Measurements from ENCODE around the gene PTPRD. TPM values are rescaled to one million over a fixed set of nuclear protein-coding genes. Genes with fewer than 3 reads are reported as not detected.

PTPRD gene
- total and polyA plus RNA-seq, 7 experiments from 2014 or later, result 0.71 TPM; not detected in 6

DNA sequence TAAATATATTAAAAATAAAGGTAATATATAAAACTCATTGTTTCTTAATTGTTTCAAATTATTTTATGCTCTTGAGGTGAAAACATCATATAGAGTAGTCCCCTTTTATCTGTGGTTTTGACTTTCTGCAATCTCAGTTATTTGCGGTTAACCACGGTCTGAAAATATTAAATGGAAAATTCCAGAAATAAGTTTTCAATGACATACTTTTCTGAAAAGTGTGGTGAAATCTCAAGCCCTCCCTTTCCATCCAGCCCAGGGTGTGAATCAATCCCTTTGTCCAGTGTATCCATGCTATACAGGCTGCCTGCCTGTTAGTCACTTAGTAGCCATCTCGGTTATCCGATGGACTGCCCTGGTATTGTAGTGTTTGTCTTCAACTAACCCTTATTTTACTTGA lies 2266.5 kb downstream of the PTPRD start:
- H3K4me1 ChIP-seq (ENCODE audit: control insufficient read depth in 2 of 2, insufficient read depth in 2 of 2, low read length in 2 of 2), result no peaks in the 10 kb centered on the region
- CTCF ChIA-PET, result interaction anchor here (0.7 kb wide), 1 partner anchor 657 kb away, joined by 3 read pairs; no protein-coding TSS in a partner anchor
- no peaks in the 10 kb centered on the region for H3K4me1 Mint-ChIP-seq

GRCh38 chr9:8338767-8339510 lies 2273.9 kb downstream of the PTPRD start:
- Histone ChIP-seq H3K4me3 (ENCODE audit: low read length) (no peak overlapping the region), H3K36me3 (ENCODE audit: control insufficient read depth in 2 of 3, insufficient read depth in 3 of 3, low read length in 3 of 3) (no peaks in the 10 kb centered on the region), H3K27ac (ENCODE audit: low read depth, low read length) (no peak overlapping the region), H3K9me3 (ENCODE audit: control insufficient read depth in 2 of 3, low read length in 3 of 3) (no peaks in the 10 kb centered on the region), H3K4me1 (ENCODE audit: control insufficient read depth in 2 of 2, insufficient read depth in 2 of 2, low read length in 2 of 2) (no peaks in the 10 kb centered on the region), H3K27me3 (ENCODE audit: control insufficient read depth in 2 of 2, insufficient read depth in 2 of 2, low read length in 2 of 2) (no peaks in the 10 kb centered on the region)
- H3K27me3 Mint-ChIP-seq, result no peaks in the 10 kb centered on the region
- no peak overlapping the region for H3K4me3 Mint-ChIP-seq
- DNase-seq, result no peak
- ChIA-PET POLR2A (no interaction called here), CTCF (no interaction called here)
- no peaks in the 10 kb centered on the region for H3K36me3 Mint-ChIP-seq
- intact Hi-C loops (cut with micrococcal nuclease), result no loop called here
- no peaks in the 10 kb centered on the region for H3K4me1 Mint-ChIP-seq
- no peak overlapping the region for H3K27ac Mint-ChIP-seq
- peaks cover 0 to 2% (median 0%) of the 10 kb centered on the region in 11 donors for H3K9me3 Mint-ChIP-seq
- ATAC-seq, result no peak

More for the DNA sequence above, 2266.5 kb downstream of the PTPRD start:
- H3K27ac ChIP-seq (ENCODE audit: low read depth, low read length), result no peak overlapping the region
- POLR2A ChIA-PET, result no interaction called here
- H3K36me3 ChIP-seq (ENCODE audit: control insufficient read depth in 2 of 3, insufficient read depth in 3 of 3, low read length in 3 of 3), result no peaks in the 10 kb centered on the region
- ATAC-seq, result no peak
- no peaks in the 10 kb centered on the region for H3K27me3 ChIP-seq (ENCODE audit: control insufficient read depth in 2 of 2, insufficient read depth in 2 of 2, low read length in 2 of 2)
- H3K9me3 Mint-ChIP-seq, result peaks cover 0 to 3% (median 0%) of the 10 kb centered on the region in 11 donors
- intact Hi-C loops (cut with micrococcal nuclease), result no loop called here
- H3K4me3 ChIP-seq (ENCODE audit: low read length), result no peak overlapping the region
- H3K4me3 Mint-ChIP-seq, result no peak overlapping the region
- no peaks in the 10 kb centered on the region for H3K27me3 Mint-ChIP-seq
- H3K9me3 ChIP-seq (ENCODE audit: control insufficient read depth in 2 of 3, low read length in 3 of 3), result no peaks in the 10 kb centered on the region
- no peak for DNase-seq
- H3K36me3 Mint-ChIP-seq, result no peaks in the 10 kb centered on the region
- no peak overlapping the region for H3K27ac Mint-ChIP-seq

DNA sequence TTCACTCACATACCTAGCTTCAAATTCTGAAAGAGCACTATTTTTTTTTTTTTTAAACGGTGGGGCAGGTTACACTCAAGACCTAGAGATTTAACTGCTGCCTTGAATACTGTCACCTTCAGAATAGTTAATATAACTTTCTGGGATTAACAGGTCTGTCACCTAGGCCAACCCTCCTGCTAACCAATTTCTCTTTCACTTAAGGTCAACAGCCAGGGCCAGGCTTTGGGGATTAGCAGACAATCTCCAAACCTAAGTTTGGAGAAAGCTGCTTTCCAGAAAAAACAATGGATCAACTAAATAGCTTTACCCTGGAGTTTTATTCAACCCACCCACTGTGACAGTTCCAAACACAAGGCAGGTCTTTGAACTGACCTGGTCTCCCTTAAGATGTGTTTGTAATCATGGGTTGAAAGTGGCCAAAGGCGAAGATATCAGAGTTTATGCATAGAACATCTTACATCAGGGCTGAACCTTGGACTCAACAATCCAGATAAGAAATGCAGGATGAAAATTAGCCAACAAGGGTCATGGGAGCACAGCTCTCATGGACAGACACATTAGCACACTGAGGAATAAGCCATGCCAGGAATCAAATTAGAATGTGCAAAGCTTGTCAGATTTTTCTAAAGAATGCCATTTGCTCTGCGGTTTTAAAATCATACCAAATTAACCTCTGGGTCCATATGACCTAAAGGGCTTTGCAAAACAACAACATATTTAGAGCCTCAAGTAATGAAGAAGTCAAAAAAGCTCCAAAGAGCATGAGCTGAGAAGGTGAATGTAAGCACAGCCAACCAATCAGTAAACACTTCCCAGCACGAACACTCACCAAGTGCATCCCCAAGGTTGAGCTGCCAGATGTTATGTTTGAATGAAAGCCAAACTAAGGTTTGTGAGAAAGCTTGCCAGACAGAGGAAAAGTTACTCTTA lies 2274.7 kb downstream of the PTPRD start:
- no peaks in the 10 kb centered on the region for H3K9me3 ChIP-seq (ENCODE audit: control insufficient read depth in 2 of 3, low read length in 3 of 3)
- H3K4me3 ChIP-seq (ENCODE audit: low read length), result no peak overlapping the region
- POLR2A ChIA-PET, result interaction anchor here (0.6 kb wide), 1 partner anchor 435 kb away, joined by 4 read pairs; no protein-coding TSS in a partner anchor
- peaks cover 0 to 3% (median 0%) of the 10 kb centered on the region in 5 donors for H3K27me3 Mint-ChIP-seq
- intact Hi-C loops (cut with micrococcal nuclease), result no loop called here
- peaks cover 0 to 3% (median 0%) of the 10 kb centered on the region in 11 donors for H3K9me3 Mint-ChIP-seq
- H3K27ac Mint-ChIP-seq, result no peak overlapping the region
- no peaks in the 10 kb centered on the region for H3K4me1 ChIP-seq (ENCODE audit: control insufficient read depth in 2 of 2, insufficient read depth in 2 of 2, low read length in 2 of 2)
- ATAC-seq (no peak), DNase-seq (no peak)
- H3K27ac ChIP-seq (ENCODE audit: low read depth, low read length), result no peak overlapping the region
- no peak overlapping the region for H3K4me3 Mint-ChIP-seq
- CTCF ChIA-PET, result no interaction called here
- H3K27me3 ChIP-seq (ENCODE audit: control insufficient read depth in 2 of 2, insufficient read depth in 2 of 2, low read length in 2 of 2), result no peaks in the 10 kb centered on the region
- no peaks in the 10 kb centered on the region for H3K4me1 Mint-ChIP-seq
- no peaks in the 10 kb centered on the region for H3K36me3 ChIP-seq (ENCODE audit: control insufficient read depth in 2 of 3, insufficient read depth in 3 of 3, low read length in 3 of 3)
- H3K36me3 Mint-ChIP-seq, result no peaks in the 10 kb centered on the region

DNA sequence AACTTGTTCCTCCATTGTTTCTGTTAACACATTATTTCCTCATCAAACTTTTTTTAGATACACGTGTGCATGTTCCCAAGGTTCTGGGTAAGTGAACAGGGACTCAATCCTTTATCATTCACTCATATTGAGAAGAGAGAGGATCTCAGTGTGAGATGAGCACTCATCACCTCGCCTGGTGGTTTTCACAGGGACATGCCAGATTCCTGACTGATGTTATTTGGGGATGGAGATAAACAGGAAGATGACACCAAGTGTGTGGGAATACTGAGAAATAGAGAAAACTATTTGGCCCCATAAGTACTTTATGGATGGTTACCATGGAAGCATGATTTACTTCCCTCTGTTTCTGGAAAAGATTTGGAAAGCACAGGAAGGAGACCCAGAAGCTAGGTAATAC lies 2279.9 kb downstream of the PTPRD start:
- ChIA-PET CTCF (no interaction called here), POLR2A (no interaction called here)
- DNase-seq (no peak), ATAC-seq (no peak)
- peaks cover 0 to 6% (median 0%) of the 10 kb centered on the region in 11 donors for H3K9me3 Mint-ChIP-seq
- no peak overlapping the region for H3K27ac ChIP-seq (ENCODE audit: low read depth, low read length)
- H3K4me1 Mint-ChIP-seq, result no peaks in the 10 kb centered on the region
- intact Hi-C loops (cut with micrococcal nuclease), result no loop called here
- no peaks in the 10 kb centered on the region for H3K36me3 Mint-ChIP-seq
- H3K27me3 Mint-ChIP-seq, result peaks cover 0 to 15% (median 8%) of the 10 kb centered on the region in 5 donors
- H3K4me3 Mint-ChIP-seq, result no peak overlapping the region
- H3K4me1 ChIP-seq (ENCODE audit: control insufficient read depth in 2 of 2, insufficient read depth in 2 of 2, low read length in 2 of 2), result no peaks in the 10 kb centered on the region
- no peaks in the 10 kb centered on the region for H3K36me3 ChIP-seq (ENCODE audit: control insufficient read depth in 2 of 3, insufficient read depth in 3 of 3, low read length in 3 of 3)
- no peak overlapping the region for H3K4me3 ChIP-seq (ENCODE audit: low read length)
- no peaks in the 10 kb centered on the region for H3K27me3 ChIP-seq (ENCODE audit: control insufficient read depth in 2 of 2, insufficient read depth in 2 of 2, low read length in 2 of 2)
- H3K9me3 ChIP-seq (ENCODE audit: control insufficient read depth in 2 of 3, low read length in 3 of 3), result no peaks in the 10 kb centered on the region
- H3K27ac Mint-ChIP-seq, result no peak overlapping the region

- no peak overlapping the region for H3K27ac ChIP-seq (ENCODE audit: low read depth, low read length)
- H3K27me3 Mint-ChIP-seq, result peaks cover 0 to 16% (median 8%) of the 10 kb centered on the region in 5 donors
- H3K4me3 ChIP-seq (ENCODE audit: low read length), result no peak overlapping the region
- no peaks in the 10 kb centered on the region for H3K36me3 ChIP-seq (ENCODE audit: control insufficient read depth in 2 of 3, insufficient read depth in 3 of 3, low read length in 3 of 3)
- no peaks in the 10 kb centered on the region for H3K36me3 Mint-ChIP-seq
- H3K4me3 Mint-ChIP-seq, result no peak overlapping the region
- H3K9me3 ChIP-seq (ENCODE audit: control insufficient read depth in 2 of 3, low read length in 3 of 3), result no peaks in the 10 kb centered on the region
- intact Hi-C loops (cut with micrococcal nuclease), result no loop called here
- ChIA-PET POLR2A (no interaction called here), CTCF (interaction anchor here (0.7 kb wide), 1 partner anchor 31 kb away, joined by 3 read pairs; no protein-coding TSS in a partner anchor)
- DNase-seq (no peak), ATAC-seq (no peak)
- H3K27me3 ChIP-seq (ENCODE audit: control insufficient read depth in 2 of 2, insufficient read depth in 2 of 2, low read length in 2 of 2), result no peaks in the 10 kb centered on the region
- no peaks in the 10 kb centered on the region for H3K4me1 Mint-ChIP-seq
- H3K9me3 Mint-ChIP-seq, result peaks cover 0 to 6% (median 0%) of the 10 kb centered on the region in 11 donors
- no peak overlapping the region for H3K27ac Mint-ChIP-seq
- no peaks in the 10 kb centered on the region for H3K4me1 ChIP-seq (ENCODE audit: control insufficient read depth in 2 of 2, insufficient read depth in 2 of 2, low read length in 2 of 2)
These were observed 2280.5 kb downstream of the PTPRD start for GRCh38 chr9:8332331-8332650.

- Histone ChIP-seq H3K27me3 (ENCODE audit: control insufficient read depth in 2 of 2, insufficient read depth in 2 of 2, low read length in 2 of 2) (no peaks in the 10 kb centered on the region), H3K36me3 (ENCODE audit: control insufficient read depth in 2 of 3, insufficient read depth in 3 of 3, low read length in 3 of 3) (no peaks in the 10 kb centered on the region), H3K9me3 (ENCODE audit: control insufficient read depth in 2 of 3, low read length in 3 of 3) (no peaks in the 10 kb centered on the region), H3K27ac (ENCODE audit: low read depth, low read length) (no peak overlapping the region), H3K4me3 (ENCODE audit: low read length) (no peak overlapping the region), H3K4me1 (ENCODE audit: control insufficient read depth in 2 of 2, insufficient read depth in 2 of 2, low read length in 2 of 2) (no peaks in the 10 kb centered on the region)
- ATAC-seq, result no peak
- peaks cover 0 to 4% (median 0%) of the 10 kb centered on the region in 11 donors for H3K9me3 Mint-ChIP-seq
- H3K4me1 Mint-ChIP-seq, result no peaks in the 10 kb centered on the region
- no peak for DNase-seq
- ChIA-PET CTCF (interaction anchor here (0.7 kb wide), 1 partner anchor 31 kb away, joined by 3 read pairs; no protein-coding TSS in a partner anchor), POLR2A (no interaction called here)
- no peak overlapping the region for H3K4me3 Mint-ChIP-seq
- H3K27me3 Mint-ChIP-seq, result peaks cover 0 to 19% (median 8%) of the 10 kb centered on the region in 5 donors
- H3K27ac Mint-ChIP-seq, result no peak overlapping the region
- no peaks in the 10 kb centered on the region for H3K36me3 Mint-ChIP-seq
- intact Hi-C loops (cut with micrococcal nuclease), result no loop called here
These were observed 2281.1 kb downstream of the PTPRD start for GRCh38 chr9:8331507-8332330.
